K562 (cell line): Measurements from ENCODE around the gene LIMS1. TPM values are rescaled to one million over a fixed set of nuclear protein-coding genes. Genes with fewer than 3 reads are reported as not detected.

ENCODE experiments used
- BRCA1 ChIP-seq, 2 experiments: fragments of 450-650 bp in 1 of 2; sonication (generic) in 1 of 2; formaldehyde crosslinking in 1 of 2; IDR thresholded peaks; 2 replicates each; pipeline versions ENCODE4 v1.5.0 to v1.6.1; 2017 to 2020; ENCODE audit warnings: mild to moderate bottlenecking in 1 of 2, missing genetic modification reagents in 1 of 2
- CBX8 ChIP-seq: fragments of 200-600 bp; sonication (generic); IDR thresholded peaks from 2 replicates; pipeline ENCODE4 v1.6.1; 2012; ENCODE audit warnings: borderline replicate concordance, mixed run types, low read depth, mild to moderate bottlenecking, moderate library complexity, mixed read lengths, low read length, control low read depth, inconsistent platforms; ENCODE audit not compliant: poor library complexity, severe bottlenecking; ENCODE audit errors: extremely low read depth
- NCOA1 ChIP-seq: fragments of 450-650 bp; IDR thresholded peaks from 2 replicates; pipeline ENCODE4 v1.6.1; 2016; ENCODE audit warnings: low read depth
- NKRF ChIP-seq: fragments of 450-650 bp; IDR thresholded peaks from 2 replicates; pipeline ENCODE4 v1.6.1; 2016; ENCODE audit warnings: borderline replicate concordance
- PHF21A ChIP-seq: fragments of 450-650 bp; IDR thresholded peaks from 2 replicates; pipeline ENCODE4 v1.6.1; 2017; ENCODE audit warnings: low read depth, borderline replicate concordance
- REST ChIP-seq, 2 experiments: fragments of 450-650 bp; formaldehyde crosslinking in 1 of 2; IDR thresholded peaks; 2 replicates each; pipeline versions ENCODE4 v1.4.0 to v1.6.1; 2014 to 2020; ENCODE audit warnings: mild to moderate bottlenecking in 2 of 2, borderline replicate concordance in 1 of 2, low read depth in 1 of 2
- SRF ChIP-seq, 2 experiments: fragments of 250-450, 450-650 bp in 1 of 2; sonication (Bioruptor Pico) in 1 of 2; sonication (generic) in 1 of 2; formaldehyde crosslinking; IDR thresholded peaks; 2 replicates each; pipeline versions ENCODE4 v1.5.0 to v1.5.1; 2020 to 2022; ENCODE audit warnings: mild to moderate bottlenecking in 1 of 2, missing genetic modification reagents in 1 of 2
- TFE3 ChIP-seq: fragments of 450-650 bp; formaldehyde crosslinking; IDR thresholded peaks from 2 replicates; pipeline ENCODE4 v1.4.0; 2020; ENCODE audit warnings: mild to moderate bottlenecking, mixed read lengths
- ZNF174 ChIP-seq: fragments of 250-450 bp; sonication (Bioruptor Pico); IDR thresholded peaks from 2 replicates; pipeline ENCODE4 v1.4.0; 2020; ENCODE audit warnings: mild to moderate bottlenecking
- ZNF398 ChIP-seq: fragments of 250-450 bp; sonication (Bioruptor Pico); IDR thresholded peaks from 2 replicates; pipeline ENCODE4 v1.8.0; 2021; ENCODE audit warnings: moderate library complexity, mild to moderate bottlenecking, inconsistent platforms
- polyA plus RNA-seq, 8 experiments: library from polyadenylated mRNA; depleted of rRNA in 4 of 8; stranded (reverse) in 5 of 8; unstranded in 3 of 8; fragments of >200 nt; fragmentation: Nextera tagmentation in 2 of 8; fragmentation: Illumina TruSeq in 1 of 8; extraction: Ambion mirVana in 2 of 8; extraction: Trizol in 1 of 8; gene quantifications; 2 replicates each; pipeline versions ENCODE4 v1.2.1 to v1.2.3, GENCODE V29; 2011 to 2014; ENCODE audit warnings: inconsistent platforms in 1 of 8, missing spikeins in 1 of 8
- total RNA-seq, 7 experiments: library from RNA; depleted of rRNA in 6 of 7; stranded (reverse); fragments of >200 nt in 6 of 7; fragmentation: Illumina TruSeq in 2 of 7; extraction: Trizol in 2 of 7; gene quantifications; 2 replicates each; pipeline versions ENCODE4 v1.2.1 to v1.2.3, GENCODE V29; 2011 to 2021; ENCODE audit warnings: low replicate concordance in 1 of 7

Gene LIMS1
- total and polyA plus RNA-seq, 9 of the 15 experiments (the other 6 are each of a cell fraction or from before 2014, with no cell fraction given), result 52.8 to 134 (median 81.0) TPM

GRCh38 chr2:108719149-108720044 is 185.1 kb downstream of the LIMS1 start, which contains the start of gene RANBP2 (continued):
- TF ChIP-seq ZNF398 (CRISPR knock-in tag), result no peak
- peak; percentile 93 for TF ChIP-seq NCOA1
- no peak for TF ChIP-seq ZNF174 (CRISPR knock-in tag)
- TF ChIP-seq CBX8, result no peak
- peak; percentile 83; the same call in 1 of the 2 replicates for TF ChIP-seq NKRF
- TF ChIP-seq SRF (CRISPR knock-in tag; IDR thresholded peaks at IDR 0.05), result no peak
- TF ChIP-seq PHF21A, result no peak
- no peak for TF ChIP-seq BRCA1 (IDR thresholded peaks at IDR 0.05)
- TF ChIP-seq BRCA1 (CRISPR knock-in tag; IDR thresholded peaks at IDR 0.05), result no peak
- TF ChIP-seq REST (IDR thresholded peaks at IDR 0.05; ENCODE audit: borderline replicate concordance), result no peak
- TF ChIP-seq REST (CRISPR knock-in tag; IDR thresholded peaks at IDR 0.05; ENCODE audit: low read depth), result peak; percentile 73; the same call in 1 of the 2 replicates
- TF ChIP-seq TFE3, result no peak
